Epithelial cell of prostate (primary cell): ENCODE results near the gene ATP12A.

Experiments
- DNase-seq: peaks from one replicate; pipeline ENCODE4 v3.0.0-alpha.2; 2011; ENCODE audit warnings: low read depth, low spot score
- H3K27ac ChIP-seq: fragments of 450-650 bp; 2 replicates; pipeline ENCODE4 v1.5.1; 2017; ENCODE audit warnings: mild to moderate bottlenecking

Gene ATP12A

DNA sequence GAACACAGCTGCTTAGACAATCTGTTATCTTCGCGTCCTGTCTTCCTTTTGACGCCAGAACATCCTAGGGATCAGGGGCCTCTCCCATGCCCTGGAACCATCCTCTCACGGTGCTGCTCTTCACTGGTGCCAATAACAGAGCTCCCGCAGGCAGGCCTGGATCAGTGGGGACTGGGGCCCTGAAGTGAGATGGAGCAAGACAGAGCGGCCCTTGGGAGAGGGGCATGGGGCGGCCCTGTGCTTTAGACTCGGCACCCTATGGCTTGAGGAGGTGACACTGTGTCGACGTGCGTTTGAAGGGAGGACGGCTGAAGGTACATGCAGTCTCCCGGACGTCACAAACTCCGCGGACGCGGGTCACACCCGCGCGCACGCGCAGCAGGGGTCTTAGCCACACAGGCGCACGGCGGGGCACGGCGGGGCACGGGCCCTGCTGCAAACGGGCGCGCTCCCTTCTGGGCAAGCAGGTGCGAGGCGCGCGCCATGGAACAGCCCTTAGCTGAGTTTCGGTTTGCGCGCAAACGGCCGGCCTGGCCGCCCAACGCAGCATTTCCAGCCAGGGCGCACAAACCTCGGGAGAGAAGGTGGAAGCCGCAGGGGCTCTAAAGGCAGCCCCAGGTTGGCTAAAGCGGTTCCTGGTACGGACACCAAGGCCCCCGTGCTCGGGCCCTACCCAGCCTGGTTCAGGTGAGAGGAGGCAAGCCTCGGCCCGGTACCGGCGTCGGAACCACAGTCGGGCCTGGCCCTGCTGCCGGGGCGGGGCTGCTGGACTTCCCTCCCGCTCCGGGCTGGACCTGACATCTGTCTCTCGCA is 67.2 kb downstream of the ATP12A start:
- H3K27ac ChIP-seq, result no peak overlapping the region
- DNase-seq, result no peak

DNA sequence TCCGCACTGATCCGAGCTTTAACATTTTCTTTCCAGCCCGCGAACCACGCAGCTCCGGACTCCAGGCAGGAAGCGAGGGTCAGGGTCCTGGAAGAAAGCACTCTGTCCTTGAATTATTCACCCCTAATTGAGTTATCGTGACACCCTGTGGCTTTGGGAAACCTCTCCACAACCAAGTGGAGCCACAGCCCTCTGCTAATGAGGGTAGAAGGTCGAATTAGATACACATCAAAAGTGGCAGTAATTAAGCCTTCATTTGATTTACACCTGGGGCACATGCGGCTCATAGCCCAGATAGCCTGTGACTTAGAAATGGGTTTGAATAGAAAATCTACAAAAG is 67.8 kb downstream of the ATP12A start:
- no peak overlapping the region for H3K27ac ChIP-seq
- no peak for DNase-seq

DNA sequence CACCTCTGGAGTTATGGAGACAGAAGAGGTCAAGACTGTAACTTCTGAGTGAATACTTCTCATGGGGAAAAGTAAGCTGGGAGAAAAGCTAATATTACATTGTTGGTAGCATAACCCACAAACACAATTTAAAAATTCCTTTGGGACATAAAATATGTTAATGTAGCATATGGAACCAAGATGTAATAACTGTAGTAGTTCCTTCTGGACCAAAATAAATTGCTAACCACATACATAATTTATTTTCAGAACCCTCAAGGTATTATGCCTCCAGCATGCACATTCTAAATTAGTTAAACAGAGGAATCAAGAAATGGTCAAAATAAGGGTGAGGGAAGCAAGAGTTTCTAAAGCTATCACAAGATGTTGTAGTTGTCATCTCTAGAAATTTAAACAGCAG is 79.0 kb downstream of the ATP12A start:
- DNase-seq, result no peak
- H3K27ac ChIP-seq, result no peak overlapping the region
